GM12891 (cell line): ENCODE measurements around the gene CEP104.

Experiments
- DNase-seq: peaks from one replicate; pipeline ENCODE4 v3.0.0; 2011; ENCODE audit warnings: low spot score; ENCODE audit not compliant: insufficient read length
- FAIRE-seq: peaks from 2 replicates; lab custom pipeline; 2011; peaks lifted over from hg19 to GRCh38; lab: Jason Lieb, UNC
- PAX5 ChIP-seq: IDR thresholded peaks from 2 replicates; pipeline ENCODE4 v1.6.1; 2011; ENCODE audit warnings: low read length, moderate library complexity, mild to moderate bottlenecking; ENCODE audit not compliant: insufficient read depth, severe bottlenecking
- POLR2A ChIP-seq: IDR thresholded peaks from 2 replicates; pipeline ENCODE4 v1.6.1; 2011; ENCODE audit warnings: low read depth, low read length, control low read depth
- POLR2AphosphoS5 ChIP-seq: IDR thresholded peaks from 2 replicates; pipeline ENCODE4 v1.6.1; 2011; ENCODE audit warnings: low read depth, low read length, control low read depth
- POU2F2 ChIP-seq: IDR thresholded peaks from 2 replicates; pipeline ENCODE4 v1.6.1; 2011; ENCODE audit warnings: low read depth, mild to moderate bottlenecking, control low read depth, low read length, moderate library complexity
- SPI1 ChIP-seq: IDR thresholded peaks from 2 replicates; pipeline ENCODE4 v1.6.1; 2011; ENCODE audit warnings: low read depth, low read length, control low read depth
- TAF1 ChIP-seq: IDR thresholded peaks from 2 replicates; pipeline ENCODE4 v1.6.1; 2011; ENCODE audit warnings: low read depth, low read length, control low read depth

The CEP104 gene

GRCh38 chr1:3789421-3790300, 67.3 kb downstream of the CEP104 start:
- FAIRE-seq (no peak), DNase-seq (no peak)
- TF ChIP-seq TAF1 (no peak), PAX5 (no peak), POLR2A (no peak), SPI1 (no peak), POLR2AphosphoS5 (no peak), POU2F2 (no peak)

GRCh38 chr1:3788756-3789420, 68.1 kb downstream of the CEP104 start:
- DNase-seq (no peak), FAIRE-seq (no peak)
- no peak for TF ChIP-seq POLR2AphosphoS5
- TF ChIP-seq PAX5 = no peak
- no peak for TF ChIP-seq SPI1
- no peak for TF ChIP-seq POLR2A

GRCh38 chr1:3787745-3788605, 69.0 kb downstream of the CEP104 start:
- TF ChIP-seq TAF1 (no peak), SPI1 (no peak), POLR2A (no peak), POLR2AphosphoS5 (no peak), PAX5 (no peak), POU2F2 (no peak)
- no peak for FAIRE-seq
- no peak for DNase-seq

GRCh38 chr1:3787349-3787715, 69.7 kb downstream of the CEP104 start:
- TF ChIP-seq PAX5 (no peak), SPI1 (peak; percentile 34; the same call in 1 of the 2 replicates)
- no peak for FAIRE-seq
- DNase-seq = no peak

- DNase-seq = no peak
- no peak for FAIRE-seq
- TF ChIP-seq POLR2A = no peak
- no peak for TF ChIP-seq PAX5
- TF ChIP-seq TAF1 = no peak
- TF ChIP-seq POLR2AphosphoS5 = no peak
- no peak for TF ChIP-seq POU2F2
- TF ChIP-seq SPI1 = no peak
Measured at GRCh38 chr1:3786468-3787348, 70.3 kb downstream of the CEP104 start.

DNA sequence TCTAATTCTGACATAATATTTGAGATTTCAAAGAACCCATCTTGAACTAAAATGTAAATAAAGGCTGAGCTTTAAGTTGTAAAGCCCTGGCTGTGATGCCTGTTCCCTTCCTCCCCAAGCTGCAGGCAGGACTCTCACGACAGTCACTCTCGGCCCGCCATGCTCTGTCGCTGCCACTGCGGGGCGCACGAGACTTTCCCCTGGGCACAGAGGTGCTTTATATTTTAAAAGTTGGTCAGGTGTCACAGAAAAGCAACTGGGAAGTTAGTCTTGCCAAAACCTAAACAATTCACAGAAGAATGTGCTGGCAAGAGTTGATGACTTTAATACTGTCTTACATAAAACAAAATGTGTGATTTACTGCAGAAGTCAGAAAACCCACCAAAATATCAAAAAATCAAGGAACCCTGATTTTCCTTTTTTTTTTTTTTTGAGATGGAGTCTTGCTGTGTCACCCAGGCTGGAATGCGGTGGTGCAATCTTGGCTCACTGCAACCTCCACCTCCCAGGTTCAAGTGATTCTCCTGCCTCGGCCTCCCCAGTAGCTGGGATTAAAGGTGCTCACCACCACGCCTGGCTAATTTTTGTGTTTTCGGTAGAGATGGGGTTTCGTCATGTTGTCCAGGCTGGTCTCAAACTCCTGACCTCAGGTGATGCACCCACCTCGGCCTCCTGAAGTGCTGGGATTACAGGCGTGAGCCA, 71.4 kb downstream of the CEP104 start:
- FAIRE-seq = no peak
- TF ChIP-seq PAX5 (no peak), TAF1 (no peak), POLR2AphosphoS5 (no peak), POLR2A (no peak), SPI1 (no peak)
- no peak for DNase-seq

DNA sequence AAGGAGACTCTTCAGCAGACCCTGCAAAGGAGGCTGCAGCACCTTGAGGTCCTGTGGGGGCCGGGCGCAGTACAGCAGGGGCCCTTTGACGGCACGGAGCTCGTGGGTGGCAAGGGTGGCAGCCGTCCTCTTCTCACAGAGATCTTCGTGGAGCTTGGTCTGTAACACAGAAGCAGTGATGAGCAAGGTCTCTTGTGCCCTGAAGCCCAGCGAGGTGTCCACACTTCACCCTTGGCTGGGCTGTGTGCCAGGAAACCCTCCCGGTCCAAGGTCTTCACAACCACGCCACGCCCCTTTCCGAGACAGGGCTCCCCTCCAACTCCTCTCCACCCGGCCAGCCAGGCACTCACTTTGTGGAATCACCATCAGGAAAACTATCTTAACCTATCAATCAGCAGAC, 72.0 kb downstream of the CEP104 start:
- DNase-seq (no peak), FAIRE-seq (no peak)
- no peak for TF ChIP-seq PAX5
- TF ChIP-seq POU2F2 = no peak
- TF ChIP-seq TAF1 = no peak
- TF ChIP-seq POLR2A = no peak
- peak; percentile 41; the same call in 1 of the 2 replicates for TF ChIP-seq POLR2AphosphoS5
